NCI-H82 treated with DMSO at 0.1 percent for 48 hours (cell line): ENCODE data around the gene THBS1.

ENCODE experiments used
- DNase-seq: peaks from one replicate; lab custom pipeline; 2025; ENCODE audit not compliant: unreplicated experiment; lab: John Stamatoyannopoulos, UW

THBS1 gene

GRCh38 chr15:39588531-39589192 lies 7.8 kb downstream of the THBS1 start:
- no peak for DNase-seq

DNA sequence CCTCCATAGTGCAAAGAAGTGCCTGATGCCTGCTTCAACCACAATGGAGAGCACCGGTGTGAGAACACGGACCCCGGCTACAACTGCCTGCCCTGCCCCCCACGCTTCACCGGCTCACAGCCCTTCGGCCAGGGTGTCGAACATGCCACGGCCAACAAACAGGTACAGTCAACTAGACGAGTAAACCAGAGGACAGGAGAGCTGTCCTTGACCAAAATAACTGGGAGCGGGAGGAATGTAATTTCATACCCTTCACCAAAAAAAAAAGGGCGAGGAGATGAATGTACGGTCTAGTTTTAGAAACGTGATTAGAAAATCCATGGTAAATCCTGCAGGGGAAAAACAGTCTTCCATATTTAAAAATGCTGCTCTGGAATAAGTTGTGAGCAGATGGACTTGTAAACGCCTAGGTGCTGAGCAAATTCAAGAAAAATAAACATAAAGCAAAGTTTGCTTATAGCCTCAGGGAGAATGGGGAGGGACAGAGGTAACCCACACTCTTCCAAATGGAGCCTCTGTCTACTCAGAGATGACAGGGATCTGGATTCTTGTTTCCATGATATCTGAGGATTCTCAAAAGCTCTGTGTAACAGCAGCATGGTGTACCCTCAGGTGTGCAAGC lies 8.4 kb downstream of the THBS1 start:
- no peak for DNase-seq

- no peak for DNase-seq
These were observed 9.2 kb downstream of the THBS1 start for GRCh38 chr15:39589815-39590644.

- no peak for DNase-seq
These were observed 10.4 kb downstream of the THBS1 start for GRCh38 chr15:39591141-39591895.

GRCh38 chr15:39591896-39592315 lies 11.0 kb downstream of the THBS1 start:
- DNase-seq = no peak

DNA sequence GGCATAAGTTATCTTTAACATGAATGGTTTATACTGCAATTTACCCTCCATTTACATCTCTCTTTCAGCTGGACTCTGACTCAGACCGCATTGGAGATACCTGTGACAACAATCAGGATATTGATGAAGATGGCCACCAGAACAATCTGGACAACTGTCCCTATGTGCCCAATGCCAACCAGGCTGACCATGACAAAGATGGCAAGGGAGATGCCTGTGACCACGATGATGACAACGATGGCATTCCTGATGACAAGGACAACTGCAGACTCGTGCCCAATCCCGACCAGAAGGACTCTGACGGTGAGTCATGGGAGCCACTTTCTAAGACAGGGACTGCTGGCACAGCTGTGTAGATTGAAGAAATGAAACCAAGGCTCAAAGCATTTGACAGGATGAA lies 11.6 kb downstream of the THBS1 start:
- DNase-seq = no peak

- DNase-seq = no peak
These were observed 12.3 kb downstream of the THBS1 start for GRCh38 chr15:39593071-39593655.

- no peak for DNase-seq
These were observed 13.0 kb downstream of the THBS1 start for GRCh38 chr15:39593656-39594445.

DNA sequence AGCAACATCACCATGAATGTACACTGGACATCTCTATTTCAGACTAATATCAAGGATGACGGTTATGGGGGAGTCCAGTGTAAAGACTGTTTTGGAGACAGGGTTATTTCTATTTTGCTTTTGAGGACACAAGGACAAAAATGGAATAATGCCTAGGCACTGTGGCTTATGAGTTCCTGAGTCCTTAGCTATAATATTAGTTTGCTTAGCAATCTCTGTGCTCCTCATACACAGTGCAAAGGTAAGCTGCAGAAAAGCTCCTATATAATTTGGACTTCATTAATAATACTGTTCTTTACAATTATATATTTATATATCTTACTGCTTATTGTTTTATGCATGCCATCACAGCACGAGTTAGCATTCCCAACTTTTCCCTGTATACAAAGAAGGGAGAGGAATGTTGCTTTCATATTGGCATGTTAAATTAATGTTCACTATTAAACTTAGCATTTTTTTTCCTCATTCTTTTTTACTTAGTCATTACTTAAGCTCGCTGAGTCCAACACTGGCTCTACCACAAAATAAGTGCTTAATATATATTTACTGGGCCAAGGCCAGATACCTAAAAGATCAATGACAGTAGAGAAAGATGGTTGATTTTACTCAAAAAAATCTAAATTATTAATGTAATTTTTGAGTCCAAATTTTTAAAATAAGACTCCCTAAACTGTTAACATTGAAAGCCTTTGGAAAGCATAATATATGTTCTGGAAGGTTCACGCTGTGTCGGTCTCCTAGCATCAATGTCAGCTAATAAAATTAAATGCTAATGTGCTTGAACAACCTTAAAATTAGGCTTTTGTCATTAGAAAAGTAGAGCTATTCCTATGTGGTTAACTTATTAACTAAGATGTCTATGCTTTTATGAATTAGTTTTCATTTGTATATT lies 13.8 kb downstream of the THBS1 start:
- no peak for DNase-seq

DNA sequence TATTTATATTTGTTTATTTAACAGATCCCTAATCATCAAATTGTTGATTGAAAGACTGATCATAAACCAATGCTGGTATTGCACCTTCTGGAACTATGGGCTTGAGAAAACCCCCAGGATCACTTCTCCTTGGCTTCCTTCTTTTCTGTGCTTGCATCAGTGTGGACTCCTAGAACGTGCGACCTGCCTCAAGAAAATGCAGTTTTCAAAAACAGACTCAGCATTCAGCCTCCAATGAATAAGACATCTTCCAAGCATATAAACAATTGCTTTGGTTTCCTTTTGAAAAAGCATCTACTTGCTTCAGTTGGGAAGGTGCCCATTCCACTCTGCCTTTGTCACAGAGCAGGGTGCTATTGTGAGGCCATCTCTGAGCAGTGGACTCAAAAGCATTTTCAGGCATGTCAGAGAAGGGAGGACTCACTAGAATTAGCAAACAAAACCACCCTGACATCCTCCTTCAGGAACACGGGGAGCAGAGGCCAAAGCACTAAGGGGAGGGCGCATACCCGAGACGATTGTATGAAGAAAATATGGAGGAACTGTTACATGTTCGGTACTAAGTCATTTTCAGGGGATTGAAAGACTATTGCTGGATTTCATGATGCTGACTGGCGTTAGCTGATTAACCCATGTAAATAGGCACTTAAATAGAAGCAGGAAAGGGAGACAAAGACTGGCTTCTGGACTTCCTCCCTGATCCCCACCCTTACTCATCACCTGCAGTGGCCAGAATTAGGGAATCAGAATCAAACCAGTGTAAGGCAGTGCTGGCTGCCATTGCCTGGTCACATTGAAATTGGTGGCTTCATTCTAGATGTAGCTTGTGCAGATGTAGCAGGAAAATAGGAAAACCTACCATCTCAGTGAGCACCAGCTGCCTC lies 14.7 kb downstream of the THBS1 start:
- DNase-seq = no peak

- no peak for DNase-seq
These were observed 15.6 kb downstream of the THBS1 start for GRCh38 chr15:39596358-39597051.

DNA sequence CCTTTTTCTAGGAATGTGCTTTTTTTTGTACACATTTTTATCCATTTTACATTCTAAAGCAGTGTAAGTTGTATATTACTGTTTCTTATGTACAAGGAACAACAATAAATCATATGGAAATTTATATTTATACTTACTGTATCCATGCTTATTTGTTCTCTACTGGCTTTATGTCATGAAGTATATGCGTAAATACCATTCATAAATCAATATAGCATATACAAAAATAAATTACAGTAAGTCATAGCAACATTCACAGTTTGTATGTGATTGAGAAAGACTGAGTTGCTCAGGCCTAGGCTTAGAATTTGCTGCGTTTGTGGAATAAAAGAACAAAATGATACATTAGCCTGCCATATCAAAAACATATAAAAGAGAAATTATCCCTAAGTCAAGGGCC lies 16.5 kb downstream of the THBS1 start:
- DNase-seq = no peak

- DNase-seq = no peak
These were observed 16.9 kb downstream of the THBS1 start for GRCh38 chr15:39597751-39598185.

DNA sequence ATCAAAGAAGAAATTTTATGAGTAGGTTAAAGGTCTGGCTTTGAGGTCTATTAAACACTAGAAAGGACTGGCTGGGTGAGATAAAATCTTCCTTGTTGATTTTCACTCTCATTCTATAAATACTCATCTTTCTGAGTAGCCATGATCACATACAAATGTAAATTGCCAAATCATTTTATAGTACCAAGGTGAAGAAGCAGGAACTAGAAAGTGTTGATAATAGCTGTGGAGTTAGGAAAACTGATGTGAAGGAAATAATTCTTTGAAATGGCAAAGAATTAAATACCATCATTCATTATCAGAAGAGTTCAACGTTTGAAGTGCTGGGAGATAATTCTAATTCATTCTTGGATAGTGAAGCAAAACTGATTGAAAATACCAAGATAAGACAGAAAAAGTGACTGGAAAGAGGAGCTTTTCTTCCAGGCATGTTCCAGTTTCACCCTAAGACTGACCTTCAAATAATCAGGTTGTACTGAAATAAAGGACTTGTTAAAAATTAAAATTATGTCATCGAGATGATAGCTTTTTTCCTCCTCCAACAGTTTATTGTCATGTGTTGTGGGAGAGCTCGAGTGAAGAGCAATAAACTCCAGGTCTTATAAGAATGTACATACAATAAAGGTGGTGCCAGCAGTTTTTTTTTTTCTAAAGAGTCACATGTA lies 17.4 kb downstream of the THBS1 start:
- DNase-seq = no peak

DNA sequence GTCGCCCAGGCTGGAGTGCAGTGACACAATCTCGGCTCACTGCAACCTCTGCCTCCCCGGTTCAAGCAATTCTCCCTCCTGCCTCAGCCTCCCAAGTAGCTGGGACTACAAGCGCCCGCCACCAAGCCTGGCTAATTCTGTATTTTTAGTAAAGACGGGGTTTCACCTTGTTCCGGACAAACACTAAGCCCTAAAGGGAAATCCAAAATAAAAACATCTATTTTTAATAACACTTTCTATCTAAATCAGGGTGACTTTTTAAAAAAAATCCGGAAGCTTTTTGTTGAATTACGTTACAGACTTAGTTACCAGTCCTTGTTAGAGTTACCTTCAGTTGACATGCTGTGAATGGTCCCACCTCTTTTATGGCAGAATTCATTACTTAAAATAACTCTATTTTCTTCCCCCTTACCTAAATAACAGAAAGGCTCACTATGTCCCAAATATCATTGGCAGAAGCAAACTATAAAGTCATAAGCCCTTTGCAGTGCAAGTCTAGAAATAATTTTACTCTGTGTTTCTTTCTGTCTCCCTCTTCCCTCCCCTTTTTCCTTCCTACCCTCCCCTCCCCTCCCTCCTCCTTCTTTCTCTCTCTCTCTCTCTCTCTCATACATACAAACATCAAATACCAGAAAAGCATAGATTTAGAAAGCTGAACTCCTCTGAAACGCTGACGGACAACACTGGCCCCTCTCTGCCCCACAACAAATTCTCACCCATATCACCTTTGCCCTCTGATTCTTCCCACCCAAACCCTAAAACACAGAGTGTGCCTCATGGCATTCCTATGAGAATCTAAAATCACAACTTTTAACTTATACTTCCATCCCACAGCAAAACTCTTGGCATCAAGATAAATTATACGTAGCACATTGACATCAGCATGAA lies 18.3 kb downstream of the THBS1 start:
- DNase-seq = no peak

DNA sequence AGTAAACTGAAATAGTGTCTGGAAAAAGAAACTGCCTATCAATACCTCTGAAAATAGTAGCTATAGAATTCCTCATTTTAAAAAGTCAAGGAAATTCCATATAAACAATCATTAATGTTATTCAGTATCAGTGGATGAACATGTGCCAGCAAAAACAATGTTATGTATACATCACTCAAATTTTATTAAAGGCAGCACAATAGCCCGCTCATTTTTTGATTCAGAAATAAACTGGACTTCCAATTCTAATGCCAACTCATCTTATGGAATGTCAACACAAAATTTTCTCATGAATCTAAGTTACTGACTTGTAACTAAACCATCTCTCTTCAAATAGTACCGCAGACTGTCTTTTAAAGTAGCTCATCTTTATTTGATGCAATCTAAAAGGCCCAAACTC lies 19.0 kb downstream of the THBS1 start:
- no peak for DNase-seq
